ENCODE results near the gene UVRAG. TPM values are rescaled to one million over a fixed set of nuclear protein-coding genes. Genes with fewer than 3 reads are reported as not detected.

UVRAG gene
- total and polyA plus RNA-seq, 4 donors: 4.4 to 15.1 (median 10.0) TPM

DNA sequence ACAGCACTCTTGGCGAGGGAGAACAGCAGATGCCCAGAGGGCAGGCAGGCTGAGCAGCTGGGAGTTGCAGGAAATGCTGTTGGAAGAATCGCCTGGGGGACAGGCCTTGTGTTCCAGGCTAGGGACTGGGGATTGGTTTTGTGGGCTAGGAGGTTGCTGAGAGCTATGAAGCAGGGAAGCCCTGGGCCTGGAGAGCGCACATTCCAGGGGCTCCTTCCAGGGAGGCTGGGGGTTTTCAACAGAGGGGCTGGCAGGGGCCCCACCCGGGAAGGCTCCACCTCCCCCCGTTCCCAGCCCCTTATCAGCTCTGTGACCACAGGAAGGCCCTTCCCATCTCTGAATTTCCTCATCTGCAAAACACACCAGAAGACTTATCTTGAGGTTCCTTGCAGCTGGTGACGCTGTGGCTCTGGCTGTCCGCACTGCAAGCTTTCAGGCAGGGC, 369.6 kb downstream of the UVRAG start:
- no peaks in the 10 kb centered on the region for H3K27me3 ChIP-seq (ENCODE audit: control insufficient read depth in 4 of 4, insufficient read depth in 4 of 4, low read length in 3 of 4)
- H3K27ac ChIP-seq (ENCODE audit: low read depth in 1 of 2, low read length in 2 of 2): no peak overlapping the region
- 62% methylated on average over 7 of the region's 7 CpGs for WGBS
- TF ChIP-seq FOXA2 (IDR thresholded peaks at IDR 0.05): no peak
- TF ChIP-seq HNF4G (IDR thresholded peaks at IDR 0.05): no peak
- TF ChIP-seq NR2F2 (IDR thresholded peaks at IDR 0.05): peak; percentile 13
- peaks cover 0 to 10% (median 4%) of the 10 kb centered on the region in 4 donors for H3K36me3 ChIP-seq (ENCODE audit: control insufficient read depth in 4 of 4, insufficient read depth in 3 of 4, low read depth in 1 of 4, low read length in 3 of 4)
- H3K4me1 ChIP-seq (ENCODE audit: control insufficient read depth in 4 of 4, insufficient read depth in 4 of 4, low read length in 3 of 4): peaks cover 0 to 3% (median 0%) of the 10 kb centered on the region in 4 donors
- no peak overlapping the region for H3K9ac ChIP-seq (ENCODE audit: low read depth in 1 of 2, low read length in 2 of 2)
- H3K4me3 ChIP-seq (ENCODE audit: low read depth in 1 of 3, low read length in 3 of 3): no peak overlapping the region
- no peak for DNase-seq (ENCODE audit: low spot score)
- no peaks in the 10 kb centered on the region for H3K9me3 ChIP-seq (ENCODE audit: control insufficient read depth in 4 of 4, low read length in 3 of 4)

DNA sequence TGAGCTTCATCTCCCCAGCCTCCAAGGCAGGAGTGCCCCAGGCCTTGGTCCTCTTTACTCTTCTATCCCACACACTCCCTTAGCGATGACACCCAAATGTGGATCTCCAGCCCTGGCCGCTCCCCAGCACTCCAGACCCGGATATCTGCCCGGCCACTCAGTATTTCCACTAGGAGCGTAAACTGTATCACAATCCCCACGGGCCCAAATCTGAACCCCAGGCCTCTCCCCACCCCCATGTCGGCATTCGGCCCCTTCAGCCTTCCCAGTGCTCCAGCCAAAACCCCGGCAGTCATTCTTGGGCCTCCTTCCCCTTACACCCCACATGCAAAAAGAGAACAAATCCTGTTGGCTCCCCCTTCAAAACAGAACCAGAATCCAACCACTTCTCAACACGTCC, 370.5 kb downstream of the UVRAG start:
- Histone ChIP-seq H3K4me1 (ENCODE audit: control insufficient read depth in 4 of 4, insufficient read depth in 4 of 4, low read length in 3 of 4) (peaks cover 0 to 3% (median 0%) of the 10 kb centered on the region in 4 donors), H3K27me3 (ENCODE audit: control insufficient read depth in 4 of 4, insufficient read depth in 4 of 4, low read length in 3 of 4) (no peaks in the 10 kb centered on the region), H3K9ac (ENCODE audit: low read depth in 1 of 2, low read length in 2 of 2) (no peak overlapping the region), H3K4me3 (ENCODE audit: low read depth in 1 of 3, low read length in 3 of 3) (no peak overlapping the region), H3K36me3 (ENCODE audit: control insufficient read depth in 4 of 4, insufficient read depth in 3 of 4, low read depth in 1 of 4, low read length in 3 of 4) (peaks cover 0 to 17% (median 4%) of the 10 kb centered on the region in 4 donors), H3K9me3 (ENCODE audit: control insufficient read depth in 4 of 4, low read length in 3 of 4) (no peaks in the 10 kb centered on the region), H3K27ac (ENCODE audit: low read depth in 1 of 2, low read length in 2 of 2) (no peak overlapping the region)
- WGBS: 87% methylated on average over 10 of the region's 10 CpGs
- TF ChIP-seq HNF4G (IDR thresholded peaks at IDR 0.05) (no peak), RAD21 (IDR thresholded peaks at IDR 0.05) (no peak), EGR1 (IDR thresholded peaks at IDR 0.05; ENCODE audit: low read depth in 2 of 2) (no peak), NR2F2 (IDR thresholded peaks at IDR 0.05) (no peak), FOXA2 (IDR thresholded peaks at IDR 0.05) (no peak), RXRA (IDR thresholded peaks at IDR 0.05) (no peak), YY1 (IDR thresholded peaks at IDR 0.05) (no peak), GABPA (IDR thresholded peaks at IDR 0.05 in 1 of 2, conservative IDR thresholded peaks at IDR 0.05 in 1 of 2) (no peak), HNF4A (conservative IDR thresholded peaks at IDR 0.05) (no peak), SP1 (IDR thresholded peaks at IDR 0.05) (no peak), TAF1 (conservative IDR thresholded peaks at IDR 0.05) (no peak)
- TF ChIP-seq, protein P1, sequence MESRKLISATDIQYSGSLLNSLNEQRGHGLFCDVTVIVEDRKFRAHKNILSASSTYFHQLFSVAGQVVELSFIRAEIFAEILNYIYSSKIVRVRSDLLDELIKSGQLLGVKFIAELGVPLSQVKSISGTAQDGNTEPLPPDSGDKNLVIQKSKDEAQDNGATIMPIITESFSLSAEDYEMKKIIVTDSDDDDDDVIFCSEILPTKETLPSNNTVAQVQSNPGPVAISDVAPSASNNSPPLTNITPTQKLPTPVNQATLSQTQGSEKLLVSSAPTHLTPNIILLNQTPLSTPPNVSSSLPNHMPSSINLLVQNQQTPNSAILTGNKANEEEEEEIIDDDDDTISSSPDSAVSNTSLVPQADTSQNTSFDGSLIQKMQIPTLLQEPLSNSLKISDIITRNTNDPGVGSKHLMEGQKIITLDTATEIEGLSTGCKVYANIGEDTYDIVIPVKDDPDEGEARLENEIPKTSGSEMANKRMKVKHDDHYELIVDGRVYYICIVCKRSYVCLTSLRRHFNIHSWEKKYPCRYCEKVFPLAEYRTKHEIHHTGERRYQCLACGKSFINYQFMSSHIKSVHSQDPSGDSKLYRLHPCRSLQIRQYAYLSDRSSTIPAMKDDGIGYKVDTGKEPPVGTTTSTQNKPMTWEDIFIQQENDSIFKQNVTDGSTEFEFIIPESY (IDR thresholded peaks at IDR 0.05): no peak
- TF ChIP-seq, protein P2, sequence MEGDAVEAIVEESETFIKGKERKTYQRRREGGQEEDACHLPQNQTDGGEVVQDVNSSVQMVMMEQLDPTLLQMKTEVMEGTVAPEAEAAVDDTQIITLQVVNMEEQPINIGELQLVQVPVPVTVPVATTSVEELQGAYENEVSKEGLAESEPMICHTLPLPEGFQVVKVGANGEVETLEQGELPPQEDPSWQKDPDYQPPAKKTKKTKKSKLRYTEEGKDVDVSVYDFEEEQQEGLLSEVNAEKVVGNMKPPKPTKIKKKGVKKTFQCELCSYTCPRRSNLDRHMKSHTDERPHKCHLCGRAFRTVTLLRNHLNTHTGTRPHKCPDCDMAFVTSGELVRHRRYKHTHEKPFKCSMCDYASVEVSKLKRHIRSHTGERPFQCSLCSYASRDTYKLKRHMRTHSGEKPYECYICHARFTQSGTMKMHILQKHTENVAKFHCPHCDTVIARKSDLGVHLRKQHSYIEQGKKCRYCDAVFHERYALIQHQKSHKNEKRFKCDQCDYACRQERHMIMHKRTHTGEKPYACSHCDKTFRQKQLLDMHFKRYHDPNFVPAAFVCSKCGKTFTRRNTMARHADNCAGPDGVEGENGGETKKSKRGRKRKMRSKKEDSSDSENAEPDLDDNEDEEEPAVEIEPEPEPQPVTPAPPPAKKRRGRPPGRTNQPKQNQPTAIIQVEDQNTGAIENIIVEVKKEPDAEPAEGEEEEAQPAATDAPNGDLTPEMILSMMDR (IDR thresholded peaks at IDR 0.05; ENCODE audit: low read depth, low read length, missing input control): no peak
- TF ChIP-seq, protein P3, sequence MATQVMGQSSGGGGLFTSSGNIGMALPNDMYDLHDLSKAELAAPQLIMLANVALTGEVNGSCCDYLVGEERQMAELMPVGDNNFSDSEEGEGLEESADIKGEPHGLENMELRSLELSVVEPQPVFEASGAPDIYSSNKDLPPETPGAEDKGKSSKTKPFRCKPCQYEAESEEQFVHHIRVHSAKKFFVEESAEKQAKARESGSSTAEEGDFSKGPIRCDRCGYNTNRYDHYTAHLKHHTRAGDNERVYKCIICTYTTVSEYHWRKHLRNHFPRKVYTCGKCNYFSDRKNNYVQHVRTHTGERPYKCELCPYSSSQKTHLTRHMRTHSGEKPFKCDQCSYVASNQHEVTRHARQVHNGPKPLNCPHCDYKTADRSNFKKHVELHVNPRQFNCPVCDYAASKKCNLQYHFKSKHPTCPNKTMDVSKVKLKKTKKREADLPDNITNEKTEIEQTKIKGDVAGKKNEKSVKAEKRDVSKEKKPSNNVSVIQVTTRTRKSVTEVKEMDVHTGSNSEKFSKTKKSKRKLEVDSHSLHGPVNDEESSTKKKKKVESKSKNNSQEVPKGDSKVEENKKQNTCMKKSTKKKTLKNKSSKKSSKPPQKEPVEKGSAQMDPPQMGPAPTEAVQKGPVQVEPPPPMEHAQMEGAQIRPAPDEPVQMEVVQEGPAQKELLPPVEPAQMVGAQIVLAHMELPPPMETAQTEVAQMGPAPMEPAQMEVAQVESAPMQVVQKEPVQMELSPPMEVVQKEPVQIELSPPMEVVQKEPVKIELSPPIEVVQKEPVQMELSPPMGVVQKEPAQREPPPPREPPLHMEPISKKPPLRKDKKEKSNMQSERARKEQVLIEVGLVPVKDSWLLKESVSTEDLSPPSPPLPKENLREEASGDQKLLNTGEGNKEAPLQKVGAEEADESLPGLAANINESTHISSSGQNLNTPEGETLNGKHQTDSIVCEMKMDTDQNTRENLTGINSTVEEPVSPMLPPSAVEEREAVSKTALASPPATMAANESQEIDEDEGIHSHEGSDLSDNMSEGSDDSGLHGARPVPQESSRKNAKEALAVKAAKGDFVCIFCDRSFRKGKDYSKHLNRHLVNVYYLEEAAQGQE (IDR thresholded peaks at IDR 0.05): no peak
- no peak for DNase-seq (ENCODE audit: low spot score)
